ENCODE measurements around the gene PCDHB4.
"Not testable (repeated sequence)": the region's sequence is repeated elsewhere in the genome, so short reads cannot be mapped to it uniquely, and the experiment has no call there.

Gene PCDHB4

DNA sequence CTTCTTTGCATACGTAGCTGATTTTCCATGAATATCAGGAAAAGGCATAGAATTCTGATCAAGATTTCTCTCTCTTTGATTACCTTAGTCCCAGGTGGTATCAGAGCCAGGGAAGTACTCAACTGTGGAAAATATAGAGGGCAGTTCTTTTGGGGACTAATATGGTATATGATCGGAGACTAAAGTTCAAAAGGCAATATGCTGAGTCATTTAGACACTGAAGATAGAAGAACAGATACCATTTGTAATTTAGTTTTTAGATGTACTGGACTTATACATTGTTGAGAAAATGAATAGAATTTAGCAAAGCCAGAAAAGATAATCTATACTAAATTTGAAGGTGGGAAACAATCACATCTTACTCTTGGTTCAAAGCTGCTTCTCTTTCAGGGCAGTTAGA, 16.3 kb upstream of the PCDHB4 start:
- TF ChIP-seq POLR2AphosphoS5 (IDR thresholded peaks at IDR 0.05; ENCODE audit: low read depth, low read length) (no peak), POU2F2 (IDR thresholded peaks at IDR 0.05; ENCODE audit: low read depth, low read length) (no peak), PAX5 (IDR thresholded peaks at IDR 0.05; ENCODE audit: insufficient read depth, low read length, severe bottlenecking) (no peak), POLR2A (IDR thresholded peaks at IDR 0.05; ENCODE audit: low read depth, low read length) (no peak)
- DNase-seq (ENCODE audit: insufficient read length, low spot score) (no peak), FAIRE-seq (no peak)

DNA sequence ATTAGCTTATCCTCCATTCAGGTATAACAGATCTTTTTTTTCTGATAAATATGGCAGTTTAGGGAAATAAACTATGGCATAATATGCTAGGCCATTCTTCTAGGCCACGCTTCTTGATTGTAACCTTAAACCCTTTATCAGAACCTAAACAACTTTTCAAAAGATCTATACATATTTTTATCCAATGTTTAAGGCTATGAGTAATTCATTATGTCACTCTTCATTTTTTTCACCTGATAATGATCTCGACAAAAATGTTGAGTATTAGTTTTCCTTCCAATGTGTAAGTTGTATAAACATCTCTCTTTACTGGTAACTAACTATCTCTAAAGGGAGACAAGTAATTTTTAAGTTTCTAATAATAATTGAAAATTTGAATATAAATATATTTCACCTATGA, 2.4 kb upstream of the PCDHB4 start:
- TF ChIP-seq SPI1 (IDR thresholded peaks at IDR 0.05; ENCODE audit: low read depth, low read length) (no peak), POLR2AphosphoS5 (IDR thresholded peaks at IDR 0.05; ENCODE audit: low read depth, low read length) (no peak), POU2F2 (IDR thresholded peaks at IDR 0.05; ENCODE audit: low read depth, low read length) (no peak), PAX5 (IDR thresholded peaks at IDR 0.05; ENCODE audit: insufficient read depth, low read length, severe bottlenecking) (no peak), POLR2A (IDR thresholded peaks at IDR 0.05; ENCODE audit: low read depth, low read length) (no peak), TAF1 (IDR thresholded peaks at IDR 0.05; ENCODE audit: low read depth, low read length) (no peak)
- FAIRE-seq (no peak), DNase-seq (ENCODE audit: insufficient read length, low spot score) (no peak)

DNA sequence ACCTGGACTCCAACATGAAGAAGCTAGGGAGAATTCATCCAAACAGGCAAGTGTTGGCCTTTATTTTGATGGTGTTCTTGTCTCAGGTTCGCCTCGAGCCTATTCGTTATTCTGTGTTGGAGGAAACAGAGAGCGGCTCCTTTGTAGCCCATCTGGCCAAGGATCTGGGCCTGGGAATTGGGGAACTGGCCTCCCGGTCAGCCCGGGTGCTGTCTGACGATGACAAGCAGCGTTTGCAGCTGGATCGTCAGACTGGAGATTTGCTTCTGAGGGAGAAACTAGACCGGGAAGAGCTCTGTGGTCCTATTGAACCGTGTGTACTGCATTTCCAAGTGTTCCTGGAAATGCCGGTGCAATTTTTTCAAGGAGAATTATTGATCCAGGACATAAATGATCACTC, 367 bp downstream of the PCDHB4 start:
- FAIRE-seq, result no peak
- no peak for TF ChIP-seq POLR2AphosphoS5 (IDR thresholded peaks at IDR 0.05; ENCODE audit: low read depth, low read length)
- TF ChIP-seq POU2F2 (IDR thresholded peaks at IDR 0.05; ENCODE audit: low read depth, low read length), result no peak
- TF ChIP-seq SPI1 (IDR thresholded peaks at IDR 0.05; ENCODE audit: low read depth, low read length), result no peak
- no peak for TF ChIP-seq PAX5 (IDR thresholded peaks at IDR 0.05; ENCODE audit: insufficient read depth, low read length, severe bottlenecking)
- TF ChIP-seq TAF1 (IDR thresholded peaks at IDR 0.05; ENCODE audit: low read depth, low read length), result no peak
- TF ChIP-seq POLR2A (IDR thresholded peaks at IDR 0.05; ENCODE audit: low read depth, low read length), result no peak
- no peak for DNase-seq (ENCODE audit: insufficient read length, low spot score)

GRCh38 chr5:141123396-141124135, 1.9 kb downstream of the PCDHB4 start:
- not testable (repeated sequence) for DNase-seq (ENCODE audit: insufficient read length, low spot score); FAIRE-seq

GRCh38 chr5:141127305-141127704, 5.7 kb downstream of the PCDHB4 start:
- no peak for DNase-seq (ENCODE audit: insufficient read length, low spot score)
- TF ChIP-seq PAX5 (IDR thresholded peaks at IDR 0.05; ENCODE audit: insufficient read depth, low read length, severe bottlenecking) (no peak), TAF1 (IDR thresholded peaks at IDR 0.05; ENCODE audit: low read depth, low read length) (no peak), SPI1 (IDR thresholded peaks at IDR 0.05; ENCODE audit: low read depth, low read length) (no peak), POU2F2 (IDR thresholded peaks at IDR 0.05; ENCODE audit: low read depth, low read length) (no peak), POLR2AphosphoS5 (IDR thresholded peaks at IDR 0.05; ENCODE audit: low read depth, low read length) (no peak)
- no peak for FAIRE-seq

DNA sequence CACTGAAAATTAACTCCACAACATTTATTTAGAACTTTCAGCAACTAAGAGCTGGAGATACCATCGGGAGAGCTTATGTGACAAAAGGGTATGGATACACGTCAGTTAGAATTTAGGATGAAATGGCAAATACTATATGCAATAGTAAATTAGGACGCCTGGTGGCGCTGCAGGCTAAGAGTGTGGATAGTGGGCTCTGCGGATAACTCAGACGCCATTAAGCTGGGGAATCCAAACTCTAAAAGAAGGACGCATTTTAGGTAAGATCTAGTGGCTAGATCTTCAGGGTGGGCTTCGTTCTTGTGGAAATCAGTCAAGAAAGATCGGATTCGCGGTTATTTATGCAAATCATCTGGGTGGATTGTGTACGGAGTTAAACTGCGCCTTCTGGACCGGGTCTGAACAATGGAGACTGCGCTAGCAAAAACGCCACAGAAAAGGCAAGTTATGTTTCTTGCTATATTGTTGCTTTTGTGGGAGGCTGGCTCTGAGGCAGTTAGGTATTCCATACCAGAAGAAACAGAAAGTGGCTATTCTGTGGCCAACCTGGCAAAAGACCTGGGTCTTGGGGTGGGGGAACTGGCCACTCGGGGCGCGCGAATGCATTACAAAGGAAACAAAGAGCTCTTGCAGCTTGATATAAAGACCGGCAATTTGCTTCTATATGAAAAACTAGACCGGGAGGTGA, 13.6 kb downstream of the PCDHB4 start, which contains the start of gene PCDHB5:
Gene PCDHB5 (plus strand): TSS at position 177 of the 688 bp plus-strand sequence. CDS start 229 bp downstream, at position 406.
- DNase-seq (ENCODE audit: insufficient read length, low spot score) (no peak), FAIRE-seq (no peak)
- TF ChIP-seq SPI1 (IDR thresholded peaks at IDR 0.05; ENCODE audit: low read depth, low read length), result no peak
- no peak for TF ChIP-seq PAX5 (IDR thresholded peaks at IDR 0.05; ENCODE audit: insufficient read depth, low read length, severe bottlenecking)
- TF ChIP-seq TAF1 (IDR thresholded peaks at IDR 0.05; ENCODE audit: low read depth, low read length), result no peak
- TF ChIP-seq POU2F2 (IDR thresholded peaks at IDR 0.05; ENCODE audit: low read depth, low read length), result no peak
- no peak for TF ChIP-seq POLR2AphosphoS5 (IDR thresholded peaks at IDR 0.05; ENCODE audit: low read depth, low read length)
- no peak for TF ChIP-seq POLR2A (IDR thresholded peaks at IDR 0.05; ENCODE audit: low read depth, low read length)

- TF ChIP-seq POU2F2 (IDR thresholded peaks at IDR 0.05; ENCODE audit: low read depth, low read length), result no peak
- no peak for TF ChIP-seq SPI1 (IDR thresholded peaks at IDR 0.05; ENCODE audit: low read depth, low read length)
- no peak for TF ChIP-seq POLR2AphosphoS5 (IDR thresholded peaks at IDR 0.05; ENCODE audit: low read depth, low read length)
- TF ChIP-seq PAX5 (IDR thresholded peaks at IDR 0.05; ENCODE audit: insufficient read depth, low read length, severe bottlenecking), result no peak
- TF ChIP-seq POLR2A (IDR thresholded peaks at IDR 0.05; ENCODE audit: low read depth, low read length), result no peak
- no peak for TF ChIP-seq TAF1 (IDR thresholded peaks at IDR 0.05; ENCODE audit: low read depth, low read length)
- FAIRE-seq (no peak), DNase-seq (ENCODE audit: insufficient read length, low spot score) (no peak)
Measured at GRCh38 chr5:141135718-141136266, 14.2 kb downstream of the PCDHB4 start.

GRCh38 chr5:141137346-141137745, 15.7 kb downstream of the PCDHB4 start:
- not testable (repeated sequence) for DNase-seq (ENCODE audit: insufficient read length, low spot score); FAIRE-seq

- no peak for DNase-seq (ENCODE audit: insufficient read length, low spot score)
- TF ChIP-seq POU2F2 (IDR thresholded peaks at IDR 0.05; ENCODE audit: low read depth, low read length) (no peak), POLR2A (IDR thresholded peaks at IDR 0.05; ENCODE audit: low read depth, low read length) (no peak), PAX5 (IDR thresholded peaks at IDR 0.05; ENCODE audit: insufficient read depth, low read length, severe bottlenecking) (no peak), TAF1 (IDR thresholded peaks at IDR 0.05; ENCODE audit: low read depth, low read length) (no peak), SPI1 (IDR thresholded peaks at IDR 0.05; ENCODE audit: low read depth, low read length) (no peak), POLR2AphosphoS5 (IDR thresholded peaks at IDR 0.05; ENCODE audit: low read depth, low read length) (no peak)
- no peak for FAIRE-seq
Measured at GRCh38 chr5:141149812-141150211, 28.2 kb downstream of the PCDHB4 start, which contains the start of gene PCDHB6. Gene PCDHB6, plus strand, starts transcription at chr5:141150057. Its CDS starts 201 bp downstream, at chr5:141150258.
